OCI-LY7 (cell line): Measurements from ENCODE around the gene MGAT5B.

ENCODE experiments used
- EZH2phosphoT487 ChIP-seq: fragments of 200-600 bp; sonication (generic); IDR thresholded peaks from 2 replicates; pipeline ENCODE4 v1.6.1; 2018; ENCODE audit warnings: low read depth, borderline replicate concordance, mild to moderate bottlenecking, mixed run types, antibody characterized with exemption, low read length, moderate library complexity, mixed read lengths
- TF ChIP-seq, protein P1 (sequence below): fragments of 200-600 bp; sonication (generic); conservative IDR thresholded peaks from 2 replicates; pipeline ENCODE4 v1.5.1; 2014; ENCODE audit warnings: mild to moderate bottlenecking, antibody characterized with exemption, low read length, moderate library complexity, mixed read lengths

DNA sequence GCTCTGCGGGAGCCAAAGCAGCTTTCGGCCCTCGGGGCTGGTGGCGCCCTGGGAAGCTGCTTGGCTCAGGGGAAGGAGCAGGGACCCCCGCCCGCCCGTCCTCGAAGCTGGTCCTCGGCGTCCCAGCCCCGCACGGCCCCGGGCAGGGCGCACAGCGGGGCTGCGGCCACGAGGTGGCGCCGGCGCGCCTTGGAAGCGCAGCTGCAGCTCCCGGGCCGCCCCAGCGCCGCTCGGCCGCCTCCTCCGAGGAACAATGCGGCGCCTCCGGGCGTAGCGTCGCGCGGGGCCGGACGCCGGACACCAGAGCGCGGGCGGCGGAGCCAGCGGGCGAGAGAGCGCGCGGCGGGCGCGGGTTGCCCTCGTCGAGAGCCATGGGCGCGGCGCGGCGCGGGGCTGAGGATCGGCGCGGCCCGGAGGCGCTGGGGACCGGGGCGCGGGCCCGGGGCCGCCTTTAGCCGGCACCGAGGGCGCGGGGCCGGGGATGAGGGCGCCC lies at the start of gene MGAT5B:
- TF ChIP-seq, protein P1, sequence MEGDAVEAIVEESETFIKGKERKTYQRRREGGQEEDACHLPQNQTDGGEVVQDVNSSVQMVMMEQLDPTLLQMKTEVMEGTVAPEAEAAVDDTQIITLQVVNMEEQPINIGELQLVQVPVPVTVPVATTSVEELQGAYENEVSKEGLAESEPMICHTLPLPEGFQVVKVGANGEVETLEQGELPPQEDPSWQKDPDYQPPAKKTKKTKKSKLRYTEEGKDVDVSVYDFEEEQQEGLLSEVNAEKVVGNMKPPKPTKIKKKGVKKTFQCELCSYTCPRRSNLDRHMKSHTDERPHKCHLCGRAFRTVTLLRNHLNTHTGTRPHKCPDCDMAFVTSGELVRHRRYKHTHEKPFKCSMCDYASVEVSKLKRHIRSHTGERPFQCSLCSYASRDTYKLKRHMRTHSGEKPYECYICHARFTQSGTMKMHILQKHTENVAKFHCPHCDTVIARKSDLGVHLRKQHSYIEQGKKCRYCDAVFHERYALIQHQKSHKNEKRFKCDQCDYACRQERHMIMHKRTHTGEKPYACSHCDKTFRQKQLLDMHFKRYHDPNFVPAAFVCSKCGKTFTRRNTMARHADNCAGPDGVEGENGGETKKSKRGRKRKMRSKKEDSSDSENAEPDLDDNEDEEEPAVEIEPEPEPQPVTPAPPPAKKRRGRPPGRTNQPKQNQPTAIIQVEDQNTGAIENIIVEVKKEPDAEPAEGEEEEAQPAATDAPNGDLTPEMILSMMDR, result peak; percentile 85
- TF ChIP-seq EZH2phosphoT487, result no peak
